GM21447 (cell line): ENCODE data around the gene ZNF385B.

Experiments used
- ATAC-seq: cut with Tn5 transposase; IDR thresholded peaks from one replicate; pipeline ENCODE4 v1.9.1; 2021; ENCODE audit not compliant: unreplicated experiment

The ZNF385B gene

GRCh38 chr2:179593323-179593722, 268.1 kb downstream of the ZNF385B start:
- no peak for ATAC-seq

GRCh38 chr2:179592167-179592936, 269.1 kb downstream of the ZNF385B start:
- ATAC-seq, result no peak

DNA sequence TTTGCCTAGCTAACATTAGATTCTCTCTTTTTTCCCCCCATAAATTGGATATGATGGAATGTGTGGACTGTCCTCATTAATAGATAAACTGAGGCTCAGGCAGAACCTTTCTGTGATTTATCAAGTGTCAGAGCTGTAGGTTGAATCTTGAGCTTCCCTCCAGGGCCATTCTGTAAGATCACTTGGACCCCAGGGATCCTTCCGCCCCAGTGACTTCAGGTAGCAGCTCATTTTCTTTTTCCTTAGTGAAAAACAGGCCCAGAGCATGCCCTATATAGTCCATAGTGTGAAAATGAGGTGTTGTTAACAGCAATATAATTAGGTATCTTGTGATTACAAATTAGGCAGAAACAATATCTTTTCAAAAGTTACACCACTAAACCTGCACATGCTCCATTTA, 269.7 kb downstream of the ZNF385B start:
- ATAC-seq, result no peak

- no peak for ATAC-seq
These were observed 272.8 kb downstream of the ZNF385B start for GRCh38 chr2:179588486-179589145.

DNA sequence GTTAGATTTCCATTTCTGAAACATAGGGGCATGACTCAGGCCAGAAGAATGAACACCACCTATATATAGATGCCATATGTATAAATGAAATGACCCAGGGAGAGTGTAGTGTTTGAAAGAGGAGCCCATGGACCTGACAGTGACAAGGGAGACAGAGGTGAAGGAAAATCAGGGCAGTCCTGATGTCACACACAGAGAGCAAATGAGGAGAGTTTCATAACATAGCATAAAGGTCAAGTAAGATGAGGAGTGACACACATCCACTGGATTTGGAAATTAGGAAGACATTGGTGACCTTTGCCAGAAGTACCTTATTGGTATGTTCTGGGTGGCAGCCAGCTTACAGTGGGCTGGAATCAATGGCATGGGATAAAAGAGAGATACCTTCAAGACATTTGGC, 276.7 kb downstream of the ZNF385B start:
- ATAC-seq, result no peak

DNA sequence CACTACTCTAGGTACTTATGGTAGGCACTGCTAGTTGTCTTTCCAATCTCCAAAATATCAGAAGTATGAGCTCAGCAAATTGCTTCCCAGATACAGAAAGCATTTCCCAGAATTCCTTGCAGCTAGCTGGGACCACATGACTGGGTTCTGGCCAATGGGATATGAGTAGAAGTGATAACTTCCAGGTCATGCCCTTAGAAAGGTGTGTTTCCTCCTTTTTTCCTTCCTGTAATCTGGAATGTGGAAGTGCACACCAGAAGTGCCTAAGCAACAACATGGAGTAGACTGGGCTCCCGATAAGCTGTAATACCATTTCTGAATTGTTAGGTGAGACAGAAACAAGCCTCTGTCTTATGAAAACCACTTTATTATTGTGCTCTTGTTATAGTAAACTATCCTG, 279.8 kb downstream of the ZNF385B start:
- no peak for ATAC-seq

GRCh38 chr2:179580378-179581146, 280.9 kb downstream of the ZNF385B start:
- ATAC-seq, result no peak

- ATAC-seq, result no peak
These were observed 281.6 kb downstream of the ZNF385B start for GRCh38 chr2:179579800-179580199.

GRCh38 chr2:179578171-179578916, 283.1 kb downstream of the ZNF385B start:
- no peak for ATAC-seq

- ATAC-seq, result no peak
These were observed 287.3 kb downstream of the ZNF385B start for GRCh38 chr2:179574061-179574519.

GRCh38 chr2:179572544-179572943, 288.9 kb downstream of the ZNF385B start:
- ATAC-seq, result no peak

- no peak for ATAC-seq
These were observed 289.7 kb downstream of the ZNF385B start for GRCh38 chr2:179571721-179572120.

- no peak for ATAC-seq
These were observed 290.2 kb downstream of the ZNF385B start for GRCh38 chr2:179571252-179571651.

GRCh38 chr2:179569831-179570233, 291.6 kb downstream of the ZNF385B start:
- ATAC-seq, result no peak

- no peak for ATAC-seq
These were observed 295.6 kb downstream of the ZNF385B start for GRCh38 chr2:179565807-179566206.

GRCh38 chr2:179562330-179562885, 299.0 kb downstream of the ZNF385B start:
- no peak for ATAC-seq

DNA sequence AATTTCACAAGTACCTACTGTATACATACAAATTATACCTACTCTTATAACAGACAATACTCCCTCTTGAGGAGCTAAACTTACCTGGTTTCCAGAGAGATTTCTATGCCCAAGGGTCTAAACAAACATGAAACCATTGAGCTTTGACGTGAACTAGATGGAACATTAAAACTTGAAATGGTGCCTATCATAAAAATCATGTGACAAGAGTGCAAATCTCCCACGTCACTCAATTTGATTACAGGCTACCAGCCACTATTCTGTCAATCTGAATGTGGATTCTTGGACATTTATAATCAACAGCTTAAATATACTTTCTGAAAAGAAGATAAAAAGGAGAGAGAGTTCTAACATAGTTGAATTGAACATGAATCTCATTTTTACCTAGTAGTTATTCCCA, 299.7 kb downstream of the ZNF385B start:
- ATAC-seq, result no peak

GRCh38 chr2:179560257-179560735, 301.1 kb downstream of the ZNF385B start:
- ATAC-seq, result no peak

DNA sequence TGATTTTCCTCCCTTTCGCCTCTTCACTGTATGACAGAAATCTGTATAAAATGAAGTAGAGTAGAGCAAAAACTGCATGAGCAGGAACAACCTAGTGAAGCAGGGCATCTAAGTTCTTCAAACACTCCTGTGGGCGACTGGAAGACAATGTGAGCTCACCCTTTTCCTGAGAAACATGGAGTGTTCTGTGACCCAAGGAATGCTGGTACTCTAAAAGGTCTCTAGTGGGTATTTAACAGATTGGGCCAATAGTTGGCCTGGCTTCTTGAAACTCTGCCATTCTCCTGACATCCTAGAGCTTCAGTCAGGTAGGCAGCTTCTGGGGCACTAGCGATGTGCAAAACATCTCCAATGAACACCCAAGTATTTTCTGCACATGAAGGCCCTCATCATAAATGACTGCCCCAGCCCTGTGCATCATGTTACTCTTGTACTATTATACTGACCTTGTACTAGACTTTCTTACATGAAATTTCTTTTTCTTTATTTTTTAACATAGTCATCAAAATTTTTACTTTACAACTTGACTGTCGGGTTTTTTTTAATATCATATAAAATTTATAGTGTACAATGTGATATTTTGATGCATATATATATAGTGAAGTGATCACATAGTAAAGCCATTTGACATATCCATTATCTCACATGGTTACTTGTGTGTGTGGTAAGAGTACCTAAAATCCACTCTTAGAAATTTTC, 302.2 kb downstream of the ZNF385B start:
- ATAC-seq, result no peak
